ENCODE results near the gene MGST3. TPM values are rescaled to one million over a fixed set of nuclear protein-coding genes. Genes with fewer than 3 reads are reported as not detected.

MGST3 gene
- total RNA-seq, 4 donors from 2014 or later, result 111 to 178 (median 135) TPM

- peaks cover 4% of the 10 kb centered on the region for H3K27me3 ChIP-seq
- no peak for TF ChIP-seq POLR2A (IDR thresholded peaks at IDR 0.05)
- TF ChIP-seq EP300 (IDR thresholded peaks at IDR 0.05), result no peak
- TF ChIP-seq POLR2AphosphoS5 (IDR thresholded peaks at IDR 0.05), result no peak
- TF ChIP-seq CTCF (IDR thresholded peaks at IDR 0.05), result no peak
- no peaks in the 10 kb centered on the region for H3K36me3 ChIP-seq
- H3K4me3 ChIP-seq, result no peak overlapping the region
- DNase-seq (ENCODE audit: low spot score in 2 of 2), result no peak
- H3K9me3 ChIP-seq, result no peaks in the 10 kb centered on the region
- peaks cover 17% of the 10 kb centered on the region for H3K4me1 ChIP-seq
- H3K27ac ChIP-seq, result peak overlapping the region; percentile 37
- 56% methylated on average over 1 of the region's 1 CpG for WGBS
Observed at GRCh38 chr1:165595246-165595938, 35.6 kb upstream of the MGST3 start.

GRCh38 chr1:165597883-165598675 is 33.0 kb upstream of the MGST3 start:
- H3K9me3 ChIP-seq, result no peaks in the 10 kb centered on the region
- H3K27me3 ChIP-seq, result peaks cover 4% of the 10 kb centered on the region
- peak overlapping the region; percentile 47 for H3K4me3 ChIP-seq
- peak; percentile 97 to 98 for DNase-seq (ENCODE audit: low spot score in 2 of 2)
- H3K36me3 ChIP-seq, result no peaks in the 10 kb centered on the region
- WGBS, result under 1% methylated on average over 28 of the region's 38 CpGs
- no peak for TF ChIP-seq CTCF (IDR thresholded peaks at IDR 0.05)
- no peak for TF ChIP-seq EP300 (IDR thresholded peaks at IDR 0.05)
- TF ChIP-seq POLR2AphosphoS5 (IDR thresholded peaks at IDR 0.05), result peak in 1 of 3 donors; percentile 24
- TF ChIP-seq POLR2A (IDR thresholded peaks at IDR 0.05), result peak in 1 of 2 donors; percentile 20
- peaks cover 24% of the 10 kb centered on the region for H3K4me1 ChIP-seq
- H3K27ac ChIP-seq, result peak overlapping the region; percentile 10

GRCh38 chr1:165598676-165599059 is 32.4 kb upstream of the MGST3 start:
- H3K27ac ChIP-seq, result peak overlapping the region; percentile 10
- peak overlapping the region; percentile 47 for H3K4me3 ChIP-seq
- H3K27me3 ChIP-seq, result no peaks in the 10 kb centered on the region
- 17% methylated on average over 3 of the region's 3 CpGs for WGBS
- H3K4me1 ChIP-seq, result peaks cover 24% of the 10 kb centered on the region
- no peak for TF ChIP-seq EP300 (IDR thresholded peaks at IDR 0.05)
- TF ChIP-seq CTCF (IDR thresholded peaks at IDR 0.05), result no peak
- no peak for TF ChIP-seq POLR2AphosphoS5 (IDR thresholded peaks at IDR 0.05)
- TF ChIP-seq POLR2A (IDR thresholded peaks at IDR 0.05), result no peak
- H3K9me3 ChIP-seq, result no peaks in the 10 kb centered on the region
- DNase-seq (ENCODE audit: low spot score in 2 of 2), result no peak
- no peaks in the 10 kb centered on the region for H3K36me3 ChIP-seq

- no peak for TF ChIP-seq POLR2AphosphoS5 (IDR thresholded peaks at IDR 0.05)
- no peak for TF ChIP-seq EP300 (IDR thresholded peaks at IDR 0.05)
- no peak for TF ChIP-seq POLR2A (IDR thresholded peaks at IDR 0.05)
- no peak for TF ChIP-seq CTCF (IDR thresholded peaks at IDR 0.05)
- no peak overlapping the region for H3K4me3 ChIP-seq
- no peaks in the 10 kb centered on the region for H3K9me3 ChIP-seq
- no peak overlapping the region for H3K27ac ChIP-seq
- DNase-seq (ENCODE audit: low spot score in 2 of 2), result no peak
- WGBS, result 63% methylated on average over 4 of the region's 4 CpGs
- peaks cover 22% of the 10 kb centered on the region for H3K4me1 ChIP-seq
- no peaks in the 10 kb centered on the region for H3K27me3 ChIP-seq
- no peaks in the 10 kb centered on the region for H3K36me3 ChIP-seq
Observed at GRCh38 chr1:165600793-165601192, 30.2 kb upstream of the MGST3 start.

- H3K4me1 ChIP-seq, result peaks cover 7% of the 10 kb centered on the region
- no peak for DNase-seq (ENCODE audit: low spot score in 2 of 2)
- H3K36me3 ChIP-seq, result no peaks in the 10 kb centered on the region
- no peaks in the 10 kb centered on the region for H3K9me3 ChIP-seq
- H3K27me3 ChIP-seq, result no peaks in the 10 kb centered on the region
- WGBS, result 88% methylated on average over 2 of the region's 2 CpGs
- TF ChIP-seq EP300 (IDR thresholded peaks at IDR 0.05) (no peak), CTCF (IDR thresholded peaks at IDR 0.05) (no peak), POLR2A (IDR thresholded peaks at IDR 0.05) (no peak), POLR2AphosphoS5 (IDR thresholded peaks at IDR 0.05) (no peak)
- no peak overlapping the region for H3K4me3 ChIP-seq
- no peak overlapping the region for H3K27ac ChIP-seq
Observed at GRCh38 chr1:165603810-165604209, 27.2 kb upstream of the MGST3 start.

All from suprapubic skin (tissue), 4 donors.